Immature natural killer cell (primary cell): Measurements from ENCODE around the gene PIM1. TPM values are rescaled to one million over a fixed set of nuclear protein-coding genes. Genes with fewer than 3 reads are reported as not detected.

Experiments
- DNase-seq, 3 donors: peaks; one replicate each; pipeline ENCODE4 v3.0.0; 2022; ENCODE audit warnings: mixed read lengths in 1 of 3
- H3K27ac Mint-ChIP-seq, 6 donors: one replicate each; pipeline ENCODE4 v1.8.0; 2020; ENCODE audit warnings: mixed read lengths in 6 of 6, mild to moderate bottlenecking in 5 of 6, inconsistent platforms in 4 of 6, moderate library complexity in 3 of 6
- H3K27me3 Mint-ChIP-seq, 3 donors: one replicate each; pipeline ENCODE4 v1.8.0; 2020 to 2021; ENCODE audit warnings: low read depth in 3 of 3, mild to moderate bottlenecking in 3 of 3, mixed read lengths in 3 of 3, moderate library complexity in 3 of 3, inconsistent platforms in 1 of 3
- H3K36me3 Mint-ChIP-seq, 3 donors: one replicate each; pipeline ENCODE4 v1.8.0; 2020; ENCODE audit warnings: mixed read lengths in 3 of 3, inconsistent platforms in 2 of 3, mild to moderate bottlenecking in 2 of 3
- H3K4me1 Mint-ChIP-seq, 2 donors: one replicate each; pipeline ENCODE4 v1.8.0; 2020; ENCODE audit warnings: inconsistent platforms in 2 of 2, mild to moderate bottlenecking in 2 of 2, mixed read lengths in 2 of 2, moderate library complexity in 1 of 2
- H3K4me3 Mint-ChIP-seq, 5 donors: one replicate each; pipeline ENCODE4 v1.8.0; 2020; ENCODE audit warnings: mild to moderate bottlenecking in 5 of 5, mixed read lengths in 5 of 5, inconsistent platforms in 3 of 5, moderate library complexity in 3 of 5
- H3K9me3 Mint-ChIP-seq, 6 donors: one replicate each; pipeline ENCODE4 v1.8.0; 2020; ENCODE audit warnings: mild to moderate bottlenecking in 6 of 6, mixed read lengths in 6 of 6, inconsistent platforms in 4 of 6, moderate library complexity in 3 of 6
- polyA plus RNA-seq, 3 donors: library from polyadenylated mRNA; unstranded; fragments of 300-500 nt; fragmentation: Illumina TruSeq; gene quantifications; one replicate each; pipeline ENCODE4 v1.2.3, GENCODE V29; 2021

The PIM1 gene
- polyA plus RNA-seq, 3 donors from 2014 or later, result 90.5 to 197 (median 117) TPM

DNA sequence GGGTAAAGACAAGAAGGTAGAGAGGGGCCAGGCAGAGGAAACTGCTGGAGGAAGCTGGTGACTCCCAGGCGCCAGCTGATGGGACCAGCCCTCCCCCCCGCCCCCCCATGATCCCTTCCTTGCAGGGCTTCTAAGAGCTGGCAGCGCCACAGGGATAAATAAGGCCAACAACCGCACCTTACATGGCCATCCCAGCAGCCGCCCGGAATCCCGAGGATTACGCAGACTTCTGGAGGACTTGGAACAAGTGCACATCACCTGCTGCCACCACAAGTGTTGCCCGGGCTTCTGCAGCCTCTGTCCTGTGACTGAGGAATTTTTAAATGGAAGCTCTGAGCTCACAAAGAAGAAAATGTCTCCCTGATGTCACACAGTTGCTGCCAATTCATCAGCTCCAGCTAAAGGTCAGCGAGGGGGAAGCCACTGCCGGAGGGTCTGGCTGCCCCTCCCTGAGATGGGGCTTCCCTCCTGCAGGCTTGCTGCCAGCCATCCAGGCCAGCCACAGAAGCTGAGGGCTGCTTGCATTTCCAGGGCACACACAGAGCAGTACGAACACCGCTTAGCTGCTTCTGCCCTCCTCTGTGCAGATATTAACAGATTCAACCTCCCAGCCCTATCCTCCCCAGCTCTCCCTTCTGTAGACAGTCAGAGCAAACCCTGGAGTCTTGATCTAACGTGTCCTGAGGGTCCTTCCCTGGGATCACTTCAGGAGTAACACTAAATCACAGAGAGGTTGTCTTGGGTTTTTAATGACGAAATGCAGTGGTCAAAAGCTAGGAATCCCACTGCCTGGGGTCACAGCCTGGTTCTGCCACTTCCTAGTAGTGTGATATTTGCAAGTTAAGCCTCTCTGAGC is 38.6 kb upstream of the PIM1 start:
- H3K27me3 Mint-ChIP-seq, result peaks cover 0 to 3% (median 2%) of the 10 kb centered on the region in 3 donors
- H3K4me3 Mint-ChIP-seq, result no peak overlapping the region
- H3K4me1 Mint-ChIP-seq, result peaks cover 12 to 15% of the 10 kb centered on the region in 2 donors
- no peak for DNase-seq
- no peaks in the 10 kb centered on the region for H3K9me3 Mint-ChIP-seq
- no peaks in the 10 kb centered on the region for H3K36me3 Mint-ChIP-seq
- peak overlapping the region in 2 of 6 donors; percentile 7 to 34 for H3K27ac Mint-ChIP-seq

DNA sequence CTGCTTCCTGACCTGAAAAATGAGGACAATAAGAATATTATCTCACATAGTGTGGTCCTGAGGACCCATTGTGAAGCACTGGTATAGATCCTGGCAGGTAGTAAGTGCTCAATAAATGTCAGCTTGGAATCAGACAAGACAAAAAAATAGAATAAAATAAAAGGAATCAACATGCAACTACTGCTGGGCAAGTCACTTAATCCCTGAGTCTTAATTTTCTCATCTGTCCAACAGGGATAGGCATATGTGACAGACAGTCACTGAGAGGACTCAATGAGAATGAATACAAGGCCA is 38.0 kb upstream of the PIM1 start:
- no peak for DNase-seq
- no peaks in the 10 kb centered on the region for H3K9me3 Mint-ChIP-seq
- H3K36me3 Mint-ChIP-seq, result no peaks in the 10 kb centered on the region
- peaks cover 0 to 3% (median 2%) of the 10 kb centered on the region in 3 donors for H3K27me3 Mint-ChIP-seq
- H3K4me1 Mint-ChIP-seq, result peaks cover 12 to 16% of the 10 kb centered on the region in 2 donors
- peak overlapping the region in 2 of 6 donors; percentile 7 to 23 for H3K27ac Mint-ChIP-seq
- no peak overlapping the region for H3K4me3 Mint-ChIP-seq

- Mint-ChIP-seq H3K4me1 (peaks cover 20 to 29% of the 10 kb centered on the region in 2 donors), H3K9me3 (no peaks in the 10 kb centered on the region), H3K27me3 (peaks cover 0 to 6% (median 5%) of the 10 kb centered on the region in 3 donors), H3K27ac (peak overlapping the region; percentile 78 to 97 (median 92)), H3K4me3 (peak overlapping the region in 1 of 5 donors; percentile 77), H3K36me3 (no peaks in the 10 kb centered on the region)
- no peak for DNase-seq
Measured at GRCh38 chr6:37134036-37134395, 35.9 kb upstream of the PIM1 start.

DNA sequence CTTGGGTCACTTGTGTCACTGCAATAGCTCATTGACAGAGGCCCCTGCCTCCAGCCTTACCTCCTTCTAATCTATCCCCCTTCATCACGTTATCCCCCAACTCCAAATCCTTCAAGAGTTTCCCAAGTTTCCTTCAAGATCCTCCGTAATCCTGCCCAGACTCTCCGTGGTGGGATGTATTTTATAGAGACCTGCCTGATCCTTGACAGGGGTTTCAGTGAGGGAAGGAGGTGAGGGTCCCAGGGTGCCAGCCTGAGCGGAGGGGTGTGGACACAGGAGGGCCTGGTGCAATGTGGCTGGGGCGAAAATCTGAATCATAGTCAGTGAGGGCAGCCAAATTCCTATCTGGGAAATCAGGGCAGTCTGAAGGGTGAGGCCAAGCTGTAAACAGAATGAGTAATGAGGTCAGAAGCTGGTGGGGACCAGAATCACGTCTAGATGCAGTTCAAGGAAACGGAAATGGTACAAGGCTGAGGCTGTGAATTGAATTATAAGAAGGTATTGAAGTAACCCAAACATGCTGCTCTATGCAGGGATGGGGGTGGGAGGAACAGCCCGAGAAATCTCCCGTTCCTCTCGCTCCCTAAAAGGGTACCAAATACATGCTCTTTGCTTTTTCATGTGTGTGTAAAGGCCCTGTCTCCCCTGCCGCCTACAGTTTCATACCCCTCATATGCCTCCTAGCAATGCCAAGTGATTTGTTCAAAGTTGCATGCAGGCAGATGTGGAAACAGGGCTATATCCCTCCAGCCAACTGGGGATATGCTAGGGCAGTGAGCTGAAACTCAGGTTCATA is 35.4 kb upstream of the PIM1 start:
- DNase-seq, result peak; percentile 16 to 61 (median 28)
- H3K36me3 Mint-ChIP-seq, result no peaks in the 10 kb centered on the region
- H3K4me1 Mint-ChIP-seq, result peaks cover 20 to 29% of the 10 kb centered on the region in 2 donors
- no peaks in the 10 kb centered on the region for H3K9me3 Mint-ChIP-seq
- peak overlapping the region; percentile 6 to 77 (median 37) for H3K4me3 Mint-ChIP-seq
- H3K27ac Mint-ChIP-seq, result peak overlapping the region; percentile 78 to 97 (median 92)
- peaks cover 0 to 6% (median 5%) of the 10 kb centered on the region in 3 donors for H3K27me3 Mint-ChIP-seq

- Mint-ChIP-seq H3K4me1 (peaks cover 18 to 29% of the 10 kb centered on the region in 2 donors), H3K27ac (peak overlapping the region in 3 of 6 donors; percentile 24 to 67 (median 43)), H3K9me3 (no peaks in the 10 kb centered on the region), H3K4me3 (no peak overlapping the region), H3K36me3 (no peaks in the 10 kb centered on the region), H3K27me3 (peaks cover 0 to 6% (median 5%) of the 10 kb centered on the region in 3 donors)
- no peak for DNase-seq
Measured at GRCh38 chr6:37135835-37136694, 33.9 kb upstream of the PIM1 start.

DNA sequence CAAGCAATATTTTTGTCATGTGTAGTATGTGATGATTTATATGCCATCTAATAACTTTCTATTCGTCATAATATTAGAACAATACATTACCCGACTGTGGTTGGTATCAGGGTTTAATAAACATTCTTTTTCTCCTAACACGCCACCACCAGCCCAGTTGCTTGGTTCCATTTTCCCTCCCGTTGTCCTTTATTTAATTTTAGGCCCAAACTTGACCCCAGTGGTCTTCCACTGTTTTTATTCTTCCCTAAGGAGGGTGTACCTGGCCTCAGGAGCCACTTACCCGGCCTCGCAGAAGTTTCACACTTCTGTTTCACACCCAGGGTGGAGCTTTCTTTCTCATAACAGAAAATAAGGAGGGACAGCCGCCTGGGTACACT is 33.1 kb upstream of the PIM1 start:
- Mint-ChIP-seq H3K9me3 (no peaks in the 10 kb centered on the region), H3K4me3 (peak overlapping the region in 1 of 5 donors; percentile 43)

GRCh38 chr6:37137201-37138090 is 32.5 kb upstream of the PIM1 start:
- peaks cover 0 to 6% (median 5%) of the 10 kb centered on the region in 3 donors for H3K27me3 Mint-ChIP-seq
- peak overlapping the region; percentile 53 to 93 (median 83) for H3K27ac Mint-ChIP-seq
- peak overlapping the region in 3 of 5 donors; percentile 22 to 76 (median 44) for H3K4me3 Mint-ChIP-seq
- no peaks in the 10 kb centered on the region for H3K9me3 Mint-ChIP-seq
- peaks cover 18 to 29% of the 10 kb centered on the region in 2 donors for H3K4me1 Mint-ChIP-seq
- H3K36me3 Mint-ChIP-seq, result no peaks in the 10 kb centered on the region
- DNase-seq, result peak; percentile 7 to 61 (median 11)

More for the DNA sequence above, 33.1 kb upstream of the PIM1 start:
- DNase-seq, result no peak
- peaks cover 0 to 6% (median 5%) of the 10 kb centered on the region in 3 donors for H3K27me3 Mint-ChIP-seq
- no peaks in the 10 kb centered on the region for H3K36me3 Mint-ChIP-seq
- H3K27ac Mint-ChIP-seq, result peak overlapping the region in 5 of 6 donors; percentile 12 to 93 (median 81)
- H3K4me1 Mint-ChIP-seq, result peaks cover 18 to 29% of the 10 kb centered on the region in 2 donors

GRCh38 chr6:37138856-37139229 is 31.1 kb upstream of the PIM1 start:
- peaks cover 0 to 3% (median 0%) of the 10 kb centered on the region in 3 donors for H3K36me3 Mint-ChIP-seq
- no peak overlapping the region for H3K27ac Mint-ChIP-seq
- peaks cover 18 to 29% of the 10 kb centered on the region in 2 donors for H3K4me1 Mint-ChIP-seq
- H3K27me3 Mint-ChIP-seq, result peaks cover 0 to 6% (median 5%) of the 10 kb centered on the region in 3 donors
- H3K4me3 Mint-ChIP-seq, result no peak overlapping the region
- DNase-seq, result no peak
- H3K9me3 Mint-ChIP-seq, result no peaks in the 10 kb centered on the region

GRCh38 chr6:37139230-37139962 is 30.6 kb upstream of the PIM1 start:
- Mint-ChIP-seq H3K27me3 (peaks cover 0 to 4% (median 3%) of the 10 kb centered on the region in 3 donors), H3K9me3 (no peaks in the 10 kb centered on the region), H3K36me3 (peaks cover 0 to 3% (median 0%) of the 10 kb centered on the region in 3 donors), H3K4me3 (no peak overlapping the region), H3K27ac (no peak overlapping the region), H3K4me1 (peaks cover 15 to 24% of the 10 kb centered on the region in 2 donors)
- DNase-seq, result no peak

- Mint-ChIP-seq H3K36me3 (peaks cover 0 to 3% (median 0%) of the 10 kb centered on the region in 3 donors), H3K9me3 (no peaks in the 10 kb centered on the region), H3K4me3 (no peak overlapping the region), H3K27me3 (peaks cover 0 to 5% (median 3%) of the 10 kb centered on the region in 3 donors), H3K27ac (no peak overlapping the region), H3K4me1 (peaks cover 9 to 17% of the 10 kb centered on the region in 2 donors)
- DNase-seq, result no peak
Measured at GRCh38 chr6:37140145-37140544, 29.8 kb upstream of the PIM1 start.

- no peak for DNase-seq
- Mint-ChIP-seq H3K27me3 (peaks cover 0 to 5% (median 3%) of the 10 kb centered on the region in 3 donors), H3K36me3 (peaks cover 0 to 3% (median 0%) of the 10 kb centered on the region in 3 donors), H3K4me3 (no peak overlapping the region), H3K4me1 (peaks cover 9 to 14% of the 10 kb centered on the region in 2 donors), H3K27ac (no peak overlapping the region), H3K9me3 (no peaks in the 10 kb centered on the region)
Measured at GRCh38 chr6:37141281-37142049, 28.5 kb upstream of the PIM1 start.
